Right lobe of liver (tissue), 6 donors: ENCODE measurements around the gene DEXI. TPM values are rescaled to one million over a fixed set of nuclear protein-coding genes. Genes with fewer than 3 reads are reported as not detected.

Source experiments
- ATAC-seq, 4 donors: fragments of 200-7000 bp; cut with Tn5 transposase; one replicate each; pipeline ENCODE4 v1.9.1; 2020; ENCODE audit warnings: mild to moderate bottlenecking in 4 of 4, moderate library complexity in 4 of 4
- DNase-seq, 3 donors: peaks; one replicate each; pipeline ENCODE4 v3.0.0-alpha.2; 2020
- H3K27ac ChIP-seq, 3 donors: fragments of 200-600 bp; one replicate each; pipeline ENCODE4 v1.8.0; 2022
- H3K27me3 ChIP-seq, 2 donors: fragments of 200-600 bp; one replicate each; pipeline ENCODE4 v1.8.0; 2022
- H3K36me3 ChIP-seq, 4 donors: fragments of 200-600 bp; sonication (generic) in 1 of 4; one replicate each; pipeline versions ENCODE4 v1.5.1 to v1.8.0; 2017 to 2022; ENCODE audit warnings: control low read depth in 1 of 4
- H3K4me1 ChIP-seq, 4 donors: fragments of 200-600 bp; sonication (generic) in 1 of 4; one replicate each; pipeline versions ENCODE4 v1.5.1 to v1.8.0; 2017 to 2022; ENCODE audit warnings: control low read depth in 1 of 4
- H3K4me3 ChIP-seq, 3 donors: fragments of 200-600 bp; one replicate each; pipeline ENCODE4 v1.8.0; 2022
- H3K9me3 ChIP-seq, 4 donors: fragments of 200-600 bp; sonication (generic) in 1 of 4; one replicate each; pipeline versions ENCODE4 v1.5.1 to v1.8.0; 2017 to 2022; ENCODE audit warnings: control low read depth in 1 of 4
- CTCF ChIP-seq, 4 donors: fragments of 200-600 bp in 3 of 4; fragments of 450-650 bp in 1 of 4; IDR thresholded peaks; one replicate each; pipeline versions ENCODE4 v1.5.1 to v1.8.0; 2016 to 2022; ENCODE audit warnings: antibody characterized with exemption in 4 of 4, mild to moderate bottlenecking in 2 of 4
- POLR2A ChIP-seq: fragments of 450-650 bp; IDR thresholded peaks from one replicate; pipeline ENCODE4 v1.6.1; 2017; ENCODE audit warnings: antibody characterized with exemption, mild to moderate bottlenecking
- WGBS: methylation state at CpG from one replicate; pipeline ENCODE4 v1.1.6; 2018; ENCODE audit warnings: low coverage, low lambda C conversion rate; ENCODE audit not compliant: insufficient coverage; ENCODE audit errors: missing lambda C conversion rate; 5-methylcytosine and 5-hydroxymethylcytosine counted together
- intact Hi-C, 2 donors: fragments of 100-400 bp; cut with DNase I; formaldehyde crosslinking; loops; one replicate each; pipeline versions ENCODE4 v1.11.2 to v1.14.1; 2022
- total RNA-seq, 6 experiments: library from RNA; depleted of rRNA in 2 of 6; stranded (reverse); fragments of >200 nt in 2 of 6; fragmentation: NEBNext Ultra II Directional in 3 of 6; extraction: Animal tissue kit (Norgen Biotek cat#: 25700) in 3 of 6; gene quantifications; one replicate each; pipeline versions ENCODE4 v1.1.0 to v1.2.4, GENCODE V29; 2016 to 2023
- donor health status: DM: no; HTN: yes; CAD: no.
- donor health status: DM: no; HTN: no; CAD: no.
- donor health status: DM: no; HTN: no; CAD: no.
- donor health status: DM: no; HTN: yes; CAD: no.
- donor health status: DM: no; HTN: yes; CAD: no.

DEXI gene
- total RNA-seq, 6 experiments from 2014 or later, result 35.8 to 93.8 (median 54.1) TPM

- no peak overlapping the region for H3K4me3 ChIP-seq
- DNase-seq, result no peak
- 91% methylated on average over 8 of the region's 46 CpGs for WGBS
- H3K4me1 ChIP-seq, result no peaks in the 10 kb centered on the region
- H3K36me3 ChIP-seq, result no peaks in the 10 kb centered on the region
- peak in 1 of 4 donors; percentile 18 for ATAC-seq
- no peaks in the 10 kb centered on the region for H3K27me3 ChIP-seq
- intact Hi-C loops, result loop anchor here in 1 of 2 donors (10.0 kb wide), 1 partner anchor 152 kb away; no protein-coding TSS in a partner anchor
- no peaks in the 10 kb centered on the region for H3K9me3 ChIP-seq
- H3K27ac ChIP-seq, result no peak overlapping the region
- no peak for TF ChIP-seq CTCF (IDR thresholded peaks at IDR 0.05)
- TF ChIP-seq POLR2A, result no peak
Observed at GRCh38 chr16:10906914-10907756, 35.1 kb downstream of the DEXI start.

GRCh38 chr16:10906482-10906881, 35.8 kb downstream of the DEXI start:
- no peak overlapping the region for H3K4me3 ChIP-seq
- no peak overlapping the region for H3K27ac ChIP-seq
- no peaks in the 10 kb centered on the region for H3K4me1 ChIP-seq
- no CpG with 5 or more reads among the region's 19 CpGs for WGBS
- no peaks in the 10 kb centered on the region for H3K27me3 ChIP-seq
- DNase-seq, result no peak
- intact Hi-C loops, result loop anchor here in 1 of 2 donors (10.0 kb wide), 1 partner anchor 152 kb away; no protein-coding TSS in a partner anchor
- H3K9me3 ChIP-seq, result no peaks in the 10 kb centered on the region
- no peak for TF ChIP-seq CTCF (IDR thresholded peaks at IDR 0.05)
- TF ChIP-seq POLR2A, result no peak
- ATAC-seq, result peak in 1 of 4 donors; percentile 22
- H3K36me3 ChIP-seq, result no peaks in the 10 kb centered on the region

GRCh38 chr16:10902999-10903398, 39.3 kb downstream of the DEXI start:
- no peak for ATAC-seq
- DNase-seq, result no peak
- no peaks in the 10 kb centered on the region for H3K4me1 ChIP-seq
- no peaks in the 10 kb centered on the region for H3K9me3 ChIP-seq
- no peaks in the 10 kb centered on the region for H3K27me3 ChIP-seq
- H3K36me3 ChIP-seq, result no peaks in the 10 kb centered on the region
- H3K4me3 ChIP-seq, result no peak overlapping the region
- TF ChIP-seq POLR2A (no peak), CTCF (IDR thresholded peaks at IDR 0.05) (no peak)
- intact Hi-C loops, result loop anchor here in 1 of 2 donors (10.0 kb wide), 1 partner anchor 148 kb away; no protein-coding TSS in a partner anchor
- no peak overlapping the region for H3K27ac ChIP-seq
- WGBS, result 100% methylated on average over 1 of the region's 1 CpG

- ATAC-seq (peak in 2 of 4 donors; percentile 29 to 54), DNase-seq (no peak)
- Histone ChIP-seq H3K4me3 (no peak overlapping the region), H3K4me1 (no peaks in the 10 kb centered on the region), H3K27me3 (no peaks in the 10 kb centered on the region), H3K27ac (no peak overlapping the region), H3K9me3 (no peaks in the 10 kb centered on the region), H3K36me3 (no peaks in the 10 kb centered on the region)
- TF ChIP-seq POLR2A, result no peak
- no peak for TF ChIP-seq CTCF (IDR thresholded peaks at IDR 0.05)
- intact Hi-C loops, result no loop called here
- WGBS, result 72% methylated on average over 4 of the region's 5 CpGs
Observed at GRCh38 chr16:10897134-10897533, 45.1 kb downstream of the DEXI start.
